ENCODE data around the gene CACHD1.
A peak's percentile ranks its signal among the peaks of the same experiment; 100 is the strongest.

Gene CACHD1

DNA sequence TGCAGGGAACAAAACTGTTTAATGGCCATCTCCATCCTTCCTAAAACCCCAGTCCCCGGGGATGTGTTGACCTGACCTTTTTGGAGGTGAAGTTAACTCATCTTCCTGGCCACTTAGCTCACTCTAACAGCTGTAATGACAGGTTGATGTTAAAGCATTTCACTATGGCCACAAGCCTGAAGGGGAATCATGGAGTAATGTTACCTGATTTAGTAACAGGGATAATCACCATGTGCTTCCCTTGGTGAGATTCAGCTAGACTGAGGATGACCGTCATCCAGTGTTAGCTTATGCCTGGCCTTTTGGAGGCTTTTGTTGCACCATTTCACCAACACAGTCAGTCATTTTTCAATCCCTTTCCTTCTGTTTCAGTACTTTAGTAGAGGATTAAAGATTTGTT lies 210.7 kb downstream of the CACHD1 start:
- DNase-seq = no peak
- Mint-ChIP-seq H3K27me3 (ENCODE audit: low read depth, poor library complexity) (no peaks in the 10 kb centered on the region), H3K4me3 (no peak overlapping the region), H3K27ac (no peak overlapping the region), H3K9me3 (no peaks in the 10 kb centered on the region), H3K36me3 (ENCODE audit: low read depth) (peaks cover 82% of the 10 kb centered on the region), H3K4me1 (no peaks in the 10 kb centered on the region)
- TF ChIP-seq, protein P1, sequence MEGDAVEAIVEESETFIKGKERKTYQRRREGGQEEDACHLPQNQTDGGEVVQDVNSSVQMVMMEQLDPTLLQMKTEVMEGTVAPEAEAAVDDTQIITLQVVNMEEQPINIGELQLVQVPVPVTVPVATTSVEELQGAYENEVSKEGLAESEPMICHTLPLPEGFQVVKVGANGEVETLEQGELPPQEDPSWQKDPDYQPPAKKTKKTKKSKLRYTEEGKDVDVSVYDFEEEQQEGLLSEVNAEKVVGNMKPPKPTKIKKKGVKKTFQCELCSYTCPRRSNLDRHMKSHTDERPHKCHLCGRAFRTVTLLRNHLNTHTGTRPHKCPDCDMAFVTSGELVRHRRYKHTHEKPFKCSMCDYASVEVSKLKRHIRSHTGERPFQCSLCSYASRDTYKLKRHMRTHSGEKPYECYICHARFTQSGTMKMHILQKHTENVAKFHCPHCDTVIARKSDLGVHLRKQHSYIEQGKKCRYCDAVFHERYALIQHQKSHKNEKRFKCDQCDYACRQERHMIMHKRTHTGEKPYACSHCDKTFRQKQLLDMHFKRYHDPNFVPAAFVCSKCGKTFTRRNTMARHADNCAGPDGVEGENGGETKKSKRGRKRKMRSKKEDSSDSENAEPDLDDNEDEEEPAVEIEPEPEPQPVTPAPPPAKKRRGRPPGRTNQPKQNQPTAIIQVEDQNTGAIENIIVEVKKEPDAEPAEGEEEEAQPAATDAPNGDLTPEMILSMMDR (IDR thresholded peaks at IDR 0.05) = no peak

DNA sequence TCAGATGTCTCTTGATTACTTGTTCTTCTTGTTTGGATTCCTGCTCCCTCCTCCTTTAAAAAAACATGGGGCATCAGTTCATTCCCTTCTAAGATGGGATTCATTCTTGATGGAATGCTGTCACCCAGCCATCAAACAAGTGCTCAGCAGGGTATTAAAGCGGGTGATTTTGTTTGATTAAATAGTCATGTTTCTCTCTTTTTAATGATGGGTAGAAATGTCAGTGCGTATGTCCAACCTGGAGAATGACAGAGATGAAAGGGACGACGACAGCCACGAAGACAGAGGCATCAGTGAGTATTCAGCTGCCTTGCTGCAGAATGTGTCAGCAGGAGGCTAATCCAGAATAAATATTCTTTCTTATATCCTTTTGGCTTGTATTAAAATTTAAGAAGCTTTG lies 211.1 kb downstream of the CACHD1 start:
- Mint-ChIP-seq H3K4me3 (no peak overlapping the region), H3K4me1 (no peaks in the 10 kb centered on the region)

DNA sequence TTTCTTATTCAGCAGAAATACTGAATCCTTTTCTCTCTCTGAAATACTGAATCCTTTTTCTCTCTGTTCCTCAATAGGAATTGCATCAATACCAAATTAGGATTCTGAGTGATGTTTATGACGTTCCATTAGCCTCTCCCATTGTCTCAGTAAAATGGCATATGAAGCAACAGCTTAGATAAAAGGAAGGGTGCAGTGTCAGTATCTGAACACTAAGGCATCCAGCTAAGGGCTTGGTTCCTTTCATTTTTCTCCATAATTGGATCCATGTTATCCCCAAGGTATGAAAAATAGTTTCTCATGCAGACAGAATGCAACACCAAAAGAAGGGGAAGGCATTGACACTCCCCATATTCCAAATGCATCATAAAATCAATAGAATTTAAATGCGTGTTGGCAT lies 213.5 kb downstream of the CACHD1 start:
- no peak overlapping the region for H3K27ac Mint-ChIP-seq
- H3K4me3 Mint-ChIP-seq = no peak overlapping the region
- no peak for DNase-seq
- H3K4me1 Mint-ChIP-seq = no peaks in the 10 kb centered on the region
- TF ChIP-seq, protein P1 (IDR thresholded peaks at IDR 0.05) = no peak
- H3K9me3 Mint-ChIP-seq = no peaks in the 10 kb centered on the region
- H3K36me3 Mint-ChIP-seq (ENCODE audit: low read depth) = peaks cover 68% of the 10 kb centered on the region
- H3K27me3 Mint-ChIP-seq (ENCODE audit: low read depth, poor library complexity) = no peaks in the 10 kb centered on the region

More for the DNA sequence above, 211.1 kb downstream of the CACHD1 start:
- Mint-ChIP-seq H3K27me3 (ENCODE audit: low read depth, poor library complexity) (no peaks in the 10 kb centered on the region), H3K9me3 (no peaks in the 10 kb centered on the region), H3K36me3 (ENCODE audit: low read depth) (peaks cover 78% of the 10 kb centered on the region), H3K27ac (no peak overlapping the region)
- DNase-seq = no peak
- TF ChIP-seq, protein P1 (IDR thresholded peaks at IDR 0.05) = no peak

DNA sequence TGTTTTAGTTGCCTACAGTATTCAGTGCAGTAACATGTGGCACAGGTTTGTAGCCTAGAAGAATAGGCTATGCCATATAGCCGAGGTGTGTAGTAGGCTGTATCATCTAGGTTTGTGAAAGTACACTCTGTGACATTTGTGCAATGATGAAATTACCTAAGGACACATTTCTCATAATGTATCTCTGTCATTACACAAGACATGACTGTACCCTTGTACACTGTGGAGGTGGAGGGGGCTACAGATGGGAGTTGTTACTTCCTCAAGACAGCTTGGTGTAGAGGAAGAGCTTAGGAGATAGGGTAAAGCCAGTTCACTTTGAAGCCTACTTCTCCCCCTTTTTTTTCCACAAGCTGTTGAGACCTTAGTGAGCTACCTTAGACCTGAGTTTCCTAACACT lies 215.3 kb downstream of the CACHD1 start:
- TF ChIP-seq, protein P1 (IDR thresholded peaks at IDR 0.05) = no peak
- Mint-ChIP-seq H3K4me3 (no peak overlapping the region), H3K27ac (no peak overlapping the region), H3K4me1 (no peaks in the 10 kb centered on the region), H3K9me3 (no peaks in the 10 kb centered on the region), H3K36me3 (ENCODE audit: low read depth) (peaks cover 68% of the 10 kb centered on the region), H3K27me3 (ENCODE audit: low read depth, poor library complexity) (no peaks in the 10 kb centered on the region)
- no peak for DNase-seq

DNA sequence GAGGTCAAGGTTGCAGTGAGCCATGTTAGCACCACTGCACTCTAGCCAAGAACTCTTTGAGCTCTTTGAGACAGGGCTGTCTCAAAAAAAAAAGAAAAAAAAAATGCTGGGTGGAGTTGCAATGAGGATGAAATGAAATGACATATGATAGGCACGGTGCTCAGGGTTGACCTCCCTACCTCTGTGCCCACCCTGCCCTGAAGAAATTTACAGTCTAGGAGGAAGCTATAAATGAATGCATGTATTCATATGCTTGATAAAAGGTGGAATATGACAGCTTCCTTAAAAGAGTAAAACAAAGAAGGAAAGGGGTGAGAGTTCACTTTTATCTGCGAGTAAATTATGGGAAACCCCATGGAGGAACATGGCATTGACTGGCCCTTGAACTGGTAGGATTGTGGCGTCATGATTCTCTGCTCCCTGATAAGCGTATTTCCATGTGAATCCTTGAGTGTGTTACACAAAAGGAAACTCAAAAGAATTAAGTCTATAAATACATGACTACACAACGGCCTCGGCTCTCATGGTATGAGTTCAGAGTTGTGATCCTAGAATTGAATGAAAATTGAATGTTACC lies 215.9 kb downstream of the CACHD1 start:
- TF ChIP-seq, protein P1 (IDR thresholded peaks at IDR 0.05) = no peak
- H3K4me3 Mint-ChIP-seq = no peak overlapping the region
- peak overlapping the region; percentile 37 for H3K27ac Mint-ChIP-seq
- no peaks in the 10 kb centered on the region for H3K9me3 Mint-ChIP-seq
- no peak for DNase-seq
- no peaks in the 10 kb centered on the region for H3K4me1 Mint-ChIP-seq
- H3K27me3 Mint-ChIP-seq (ENCODE audit: low read depth, poor library complexity) = peaks cover 2% of the 10 kb centered on the region
- H3K36me3 Mint-ChIP-seq (ENCODE audit: low read depth) = peaks cover 64% of the 10 kb centered on the region

Data from nephron progenitor cell (in vitro differentiated cells).